Measurements from ENCODE around the gene FBXO15. TPM values are rescaled to one million over a fixed set of nuclear protein-coding genes. Genes with fewer than 3 reads are reported as not detected.
A peak's percentile ranks its signal among the peaks of the same experiment; 100 is the strongest.

The FBXO15 gene, protein sequence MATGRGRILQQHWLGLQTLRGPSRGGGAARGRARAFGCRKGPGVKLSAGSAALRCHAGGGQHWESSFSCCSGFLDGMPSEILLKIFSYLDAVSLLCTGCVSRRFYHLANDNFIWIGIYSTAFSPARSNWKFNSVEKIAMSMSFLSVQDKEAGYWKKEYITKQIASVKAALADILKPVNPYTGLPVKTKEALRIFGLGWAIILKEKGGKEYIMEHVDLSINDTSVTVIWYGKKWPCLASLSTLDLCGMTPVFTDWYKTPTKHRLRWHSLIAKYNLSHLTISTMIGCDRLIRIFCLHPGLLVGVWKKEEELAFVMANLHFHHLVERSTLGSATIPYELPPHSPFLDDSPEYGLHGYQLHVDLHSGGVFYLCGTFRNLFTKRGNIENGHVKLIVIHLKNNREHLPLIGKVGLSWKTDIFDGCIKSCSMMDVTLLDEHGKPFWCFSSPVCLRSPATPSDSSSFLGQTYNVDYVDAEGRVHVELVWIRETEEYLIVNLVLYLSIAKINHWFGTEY
- 1 to 10 TPM; 1.0 to 7.4 (median 4.2) TPM for polyA plus RNA-seq (ENCODE audit: insufficient read length in 4 of 4)

DNA sequence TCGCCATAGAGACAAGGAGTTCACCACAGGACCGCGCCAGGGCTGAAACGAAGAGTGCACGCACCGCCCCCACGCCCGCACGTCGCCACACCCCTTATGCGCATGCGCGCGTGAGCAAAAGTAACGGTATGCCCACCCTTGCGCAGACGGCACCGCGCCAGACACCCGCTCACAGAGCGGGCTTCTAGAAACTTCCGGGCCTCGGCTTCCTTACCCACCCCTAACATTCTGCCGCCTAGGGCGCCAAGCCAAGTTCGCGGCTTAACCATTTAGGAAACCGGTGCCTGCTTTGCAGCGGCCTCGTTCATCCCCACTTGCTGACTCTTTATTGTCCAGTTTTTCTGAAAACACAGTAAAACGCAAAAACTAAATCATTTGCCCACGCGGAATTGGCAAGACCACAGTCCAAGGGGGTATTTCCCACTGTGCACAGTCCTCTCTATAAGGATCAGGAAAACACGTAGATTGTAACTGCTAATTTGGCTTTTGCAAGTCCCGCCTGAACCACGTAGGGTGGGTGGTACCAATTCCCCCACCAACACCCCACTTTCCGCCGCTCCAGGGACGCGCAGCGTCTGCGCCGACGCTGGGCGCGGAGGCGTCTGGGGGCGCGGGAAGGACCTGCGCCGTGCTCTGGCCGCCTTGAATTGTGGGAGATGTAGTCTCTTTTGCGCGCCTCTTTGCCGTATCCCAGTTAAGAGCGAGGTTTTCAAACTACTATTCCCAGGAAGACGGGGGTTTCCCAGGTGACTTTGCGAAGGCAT lies at the start of gene FBXO15, which contains the start of gene TIMM21:
Gene FBXO15 (minus strand): TSS at position 56 of the 764 bp plus-strand sequence. CDS start 49 bp downstream, at position 7.
Gene TIMM21 (plus strand): TSS at position 745 of the 764 bp plus-strand sequence. CDS start 286 bp downstream, outside the sequence.
- peak; percentile 92 to 95 (median 94) for DNase-seq (ENCODE audit: low read depth in 4 of 4, low spot score in 3 of 4)

GRCh38 chr18:74196220-74197119 lies 48.8 kb upstream of the FBXO15 start:
- peak; percentile 53 to 59 (median 54) for DNase-seq (ENCODE audit: low read depth in 4 of 4, low spot score in 3 of 4)

- no peak for DNase-seq (ENCODE audit: low read depth in 4 of 4, low spot score in 3 of 4)
Measured at GRCh38 chr18:74194691-74195090, 47.1 kb upstream of the FBXO15 start.

GRCh38 chr18:74191577-74191976 lies 43.9 kb upstream of the FBXO15 start:
- DNase-seq (ENCODE audit: low read depth in 4 of 4, low spot score in 3 of 4) = no peak

DNA sequence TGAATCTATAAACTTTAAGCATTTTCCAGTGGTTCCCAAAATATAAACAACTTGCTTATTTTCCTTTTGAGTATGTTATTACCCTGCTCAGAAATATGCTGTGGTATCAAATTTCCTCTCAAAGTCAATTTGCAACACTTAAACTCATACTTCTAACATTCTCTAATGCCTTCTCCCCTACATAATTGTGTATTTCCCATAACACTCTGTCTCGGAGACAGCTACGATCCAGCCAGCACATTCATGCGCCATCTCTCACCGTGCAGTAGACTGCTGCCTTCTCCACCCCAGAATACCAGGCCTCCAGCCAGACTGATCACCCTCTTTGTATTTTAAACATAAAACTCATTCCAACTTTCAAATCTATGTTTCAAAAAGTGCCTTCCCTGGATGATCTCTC lies 42.5 kb upstream of the FBXO15 start:
- no peak for DNase-seq (ENCODE audit: low read depth in 4 of 4, low spot score in 3 of 4)

DNA sequence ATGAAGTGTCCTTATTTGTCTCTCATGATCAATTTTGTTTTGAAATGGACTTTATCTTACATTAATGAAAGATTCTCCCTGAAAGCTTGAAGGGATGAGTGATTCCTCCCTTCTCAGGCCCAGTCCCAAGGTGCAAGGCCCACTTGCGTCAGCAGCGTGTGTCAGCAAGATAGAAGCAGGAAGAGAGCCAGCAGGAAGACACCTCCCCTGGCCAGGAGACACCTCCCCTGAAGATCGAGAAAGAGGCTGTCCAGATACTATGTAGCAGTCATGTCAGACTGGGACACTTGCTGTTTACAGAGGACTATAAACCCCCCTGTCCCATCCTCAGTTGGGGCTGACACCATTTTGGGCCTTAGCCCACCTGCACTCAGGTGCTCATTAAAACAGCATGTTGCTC lies 39.0 kb upstream of the FBXO15 start:
- no peak for DNase-seq (ENCODE audit: low read depth in 4 of 4, low spot score in 3 of 4)

GRCh38 chr18:74185860-74186259 lies 38.2 kb upstream of the FBXO15 start:
- DNase-seq (ENCODE audit: low read depth in 4 of 4, low spot score in 3 of 4) = no peak

DNA sequence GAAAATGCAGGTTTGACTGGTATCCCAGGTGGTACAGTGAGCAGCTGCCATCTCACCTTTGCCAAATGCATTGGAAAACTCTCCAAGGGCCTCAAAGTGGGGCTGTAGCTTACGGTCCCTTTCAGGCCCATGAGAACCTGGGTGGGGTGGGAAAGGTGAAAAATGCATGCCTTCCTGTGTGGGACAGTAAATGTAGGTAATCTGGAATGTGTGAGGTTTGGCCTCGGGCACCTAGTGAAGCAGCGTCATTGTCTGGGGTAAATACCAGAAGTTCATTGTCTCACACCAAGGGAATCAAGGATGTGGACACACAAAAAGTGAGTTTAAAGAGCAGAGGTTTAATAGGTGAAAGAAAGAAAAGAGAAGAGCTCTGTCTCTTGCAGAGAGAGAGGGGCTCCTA lies 37.2 kb upstream of the FBXO15 start:
- DNase-seq (ENCODE audit: low read depth in 4 of 4, low spot score in 3 of 4) = no peak

- no peak for DNase-seq (ENCODE audit: low read depth in 4 of 4, low spot score in 3 of 4)
Measured at GRCh38 chr18:74183130-74183529, 35.5 kb upstream of the FBXO15 start.

DNA sequence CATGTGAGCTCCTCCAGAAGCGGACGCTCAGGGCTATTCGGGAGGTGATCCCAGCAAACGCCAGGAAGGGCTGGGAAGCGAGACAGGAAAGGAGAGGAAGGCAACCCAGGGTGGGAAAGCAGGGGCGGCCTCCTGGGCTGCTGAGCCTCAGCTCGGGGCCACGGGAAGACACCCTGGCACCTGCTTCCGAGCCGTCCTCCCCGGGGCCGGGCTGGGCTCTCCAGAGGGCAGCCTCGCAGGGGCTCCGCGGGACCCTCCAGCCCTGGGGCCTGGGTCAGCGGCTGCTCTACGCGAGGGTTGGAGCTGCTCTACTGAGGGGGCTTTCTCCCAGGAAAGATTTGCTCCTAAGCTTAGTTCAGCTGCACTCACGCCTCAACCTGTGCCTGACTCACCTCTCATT lies 34.7 kb upstream of the FBXO15 start:
- DNase-seq (ENCODE audit: low read depth in 4 of 4, low spot score in 3 of 4) = no peak

DNA sequence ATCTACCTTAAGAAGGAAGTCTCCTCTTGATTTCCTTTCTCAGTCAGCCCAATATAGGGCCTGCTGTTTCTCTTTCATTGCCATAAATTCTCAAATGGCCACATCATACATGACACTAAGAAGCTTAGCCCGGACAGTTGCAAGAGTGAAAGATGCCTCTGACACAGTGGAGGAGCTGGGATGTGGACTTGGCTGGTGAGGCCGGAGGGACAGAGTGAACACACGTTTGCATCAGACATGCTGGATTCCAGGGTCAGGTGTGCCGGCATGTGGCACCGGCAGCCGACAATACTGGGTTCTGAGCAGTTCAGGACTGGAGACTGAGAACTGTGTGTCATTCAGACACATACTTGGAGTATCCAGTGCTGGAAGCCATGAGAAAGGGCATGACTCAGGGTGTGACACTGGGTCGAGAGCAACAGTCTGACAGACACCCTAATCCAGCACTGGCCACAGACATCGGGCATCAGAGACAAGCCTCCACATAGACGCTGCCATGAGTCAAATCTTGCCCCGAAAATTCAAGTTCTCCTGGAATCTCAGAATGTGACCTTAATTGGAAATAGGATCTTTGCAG lies 32.1 kb upstream of the FBXO15 start:
- DNase-seq (ENCODE audit: low read depth in 4 of 4, low spot score in 3 of 4) = no peak

GRCh38 chr18:74178884-74179283 lies 31.2 kb upstream of the FBXO15 start:
- DNase-seq (ENCODE audit: low read depth in 4 of 4, low spot score in 3 of 4) = no peak

DNA sequence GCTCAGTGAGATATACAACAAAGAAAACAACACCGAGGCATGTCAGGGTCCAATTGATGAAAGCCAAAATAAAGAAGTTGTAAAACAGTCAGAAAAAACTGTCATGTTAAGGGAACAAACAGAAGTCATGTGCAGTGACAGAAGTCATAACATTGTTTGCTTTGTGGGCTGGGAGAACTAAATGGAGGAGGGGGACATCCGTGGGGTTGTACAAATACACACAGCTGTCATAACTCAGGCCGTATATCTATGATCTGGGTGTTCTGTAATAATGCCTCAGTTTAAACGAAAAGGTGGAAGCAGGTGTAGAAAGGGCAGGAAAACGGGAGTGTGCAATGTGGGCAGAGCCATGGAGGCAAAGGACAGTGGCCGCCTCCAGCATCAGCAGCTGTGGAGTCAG lies 28.0 kb upstream of the FBXO15 start:
- DNase-seq (ENCODE audit: low read depth in 4 of 4, low spot score in 3 of 4) = no peak

GRCh38 chr18:74173434-74173750 lies 25.8 kb upstream of the FBXO15 start:
- no peak for DNase-seq (ENCODE audit: low read depth in 4 of 4, low spot score in 3 of 4)

DNA sequence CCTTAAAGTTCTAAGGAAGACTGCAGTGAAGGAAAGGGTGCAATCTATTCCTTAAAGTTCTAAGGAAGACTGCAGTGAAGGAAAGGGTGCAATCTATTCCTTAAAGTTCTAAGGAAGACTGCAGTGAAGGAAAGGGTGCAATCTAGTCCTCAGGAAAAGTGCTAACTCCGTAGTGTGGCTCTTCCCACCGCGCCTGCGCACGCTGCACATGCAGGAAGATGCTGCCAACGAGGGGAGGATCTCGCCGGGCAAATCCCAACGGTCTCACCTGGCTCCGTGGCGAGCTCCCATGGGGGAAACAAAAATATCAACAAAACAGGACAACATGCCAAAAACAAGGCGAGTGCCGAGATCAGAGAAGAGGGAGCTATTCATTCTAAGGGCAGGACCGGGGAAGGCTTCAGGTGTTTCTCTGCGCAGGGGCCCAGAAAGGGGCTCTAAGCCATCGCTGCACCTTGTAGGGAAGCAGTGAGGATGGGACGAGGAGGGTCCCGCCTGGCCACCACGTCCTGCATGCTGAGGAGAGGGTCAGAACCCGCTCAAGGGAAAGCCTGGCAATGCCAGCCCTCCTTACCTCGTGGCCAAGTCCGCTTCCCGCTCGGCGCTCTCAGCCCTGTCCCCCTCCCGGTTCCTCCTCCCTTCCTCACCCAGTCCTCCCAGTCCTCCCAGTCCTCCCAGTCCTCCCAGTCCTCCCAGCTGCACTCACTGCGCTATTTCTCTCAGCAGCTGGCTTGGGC lies 25.2 kb upstream of the FBXO15 start:
- no peak for DNase-seq (ENCODE audit: low read depth in 4 of 4, low spot score in 3 of 4)

- no peak for DNase-seq (ENCODE audit: low read depth in 4 of 4, low spot score in 3 of 4)
Measured at GRCh38 chr18:74171910-74172606, 24.4 kb upstream of the FBXO15 start.

DNA sequence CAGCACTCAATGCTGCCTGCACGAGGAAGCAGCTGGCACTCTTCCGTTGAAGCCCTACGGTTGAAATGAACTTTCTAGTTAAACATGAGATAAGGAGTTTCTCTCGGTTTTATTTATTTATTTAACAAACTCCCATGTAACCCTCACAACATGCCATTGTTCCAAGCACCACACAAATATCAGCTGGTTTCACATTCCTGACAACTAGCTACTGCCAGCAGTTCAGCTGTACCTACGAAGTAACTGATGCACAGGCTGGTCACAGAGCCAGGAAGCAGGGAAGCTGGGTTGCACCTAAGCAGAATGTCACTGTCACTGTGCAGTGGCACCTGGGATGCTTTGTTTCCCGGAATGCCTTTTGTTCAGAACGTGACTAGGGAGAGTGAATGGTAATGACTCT lies 18.8 kb upstream of the FBXO15 start:
- no peak for DNase-seq (ENCODE audit: low read depth in 4 of 4, low spot score in 3 of 4)

GRCh38 chr18:74163019-74163660 lies 15.5 kb upstream of the FBXO15 start:
- DNase-seq (ENCODE audit: low read depth in 4 of 4, low spot score in 3 of 4) = no peak
